Measurements from ENCODE around the gene HEMK1. TPM values are rescaled to one million over a fixed set of nuclear protein-coding genes. Genes with fewer than 3 reads are reported as not detected.

Gene HEMK1
- total RNA-seq, 4 donors from 2014 or later: 4.6 to 10.6 (median 6.3) TPM

DNA sequence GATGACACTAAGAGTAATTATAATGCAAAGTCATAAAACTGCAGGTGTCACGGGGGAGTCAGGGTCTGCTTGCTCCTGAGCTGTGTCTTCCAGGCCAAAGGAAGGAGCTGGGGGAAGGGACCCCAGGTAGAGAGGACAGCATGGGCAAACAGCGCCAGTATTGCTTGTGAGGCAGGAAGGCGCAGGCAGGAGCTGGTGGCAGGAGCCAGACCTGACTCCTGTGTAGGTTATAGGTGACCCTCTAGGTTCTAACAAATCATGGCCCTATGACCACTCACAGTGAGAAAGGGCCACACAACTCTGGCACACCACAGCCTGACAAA is 40.4 kb downstream of the HEMK1 start:
- DNase-seq (ENCODE audit: extremely low spot score): no peak
- Histone ChIP-seq H3K27ac (replicated peaks in 1 of 4) (peak overlapping the region in 2 of 4 donors; percentile 0 to 84), H3K36me3 (peaks cover 9 to 38% (median 29%) of the 10 kb centered on the region in 4 donors), H3K4me1 (peaks cover 55 to 88% (median 78%) of the 10 kb centered on the region in 4 donors), H3K9me3 (no peaks in the 10 kb centered on the region), H3K4me3 (peak overlapping the region in 3 of 4 donors; percentile 63 to 78 (median 76)), H3K27me3 (no peaks in the 10 kb centered on the region)
- TF ChIP-seq EP300 (IDR thresholded peaks at IDR 0.05): no peak
- TF ChIP-seq, protein P1, sequence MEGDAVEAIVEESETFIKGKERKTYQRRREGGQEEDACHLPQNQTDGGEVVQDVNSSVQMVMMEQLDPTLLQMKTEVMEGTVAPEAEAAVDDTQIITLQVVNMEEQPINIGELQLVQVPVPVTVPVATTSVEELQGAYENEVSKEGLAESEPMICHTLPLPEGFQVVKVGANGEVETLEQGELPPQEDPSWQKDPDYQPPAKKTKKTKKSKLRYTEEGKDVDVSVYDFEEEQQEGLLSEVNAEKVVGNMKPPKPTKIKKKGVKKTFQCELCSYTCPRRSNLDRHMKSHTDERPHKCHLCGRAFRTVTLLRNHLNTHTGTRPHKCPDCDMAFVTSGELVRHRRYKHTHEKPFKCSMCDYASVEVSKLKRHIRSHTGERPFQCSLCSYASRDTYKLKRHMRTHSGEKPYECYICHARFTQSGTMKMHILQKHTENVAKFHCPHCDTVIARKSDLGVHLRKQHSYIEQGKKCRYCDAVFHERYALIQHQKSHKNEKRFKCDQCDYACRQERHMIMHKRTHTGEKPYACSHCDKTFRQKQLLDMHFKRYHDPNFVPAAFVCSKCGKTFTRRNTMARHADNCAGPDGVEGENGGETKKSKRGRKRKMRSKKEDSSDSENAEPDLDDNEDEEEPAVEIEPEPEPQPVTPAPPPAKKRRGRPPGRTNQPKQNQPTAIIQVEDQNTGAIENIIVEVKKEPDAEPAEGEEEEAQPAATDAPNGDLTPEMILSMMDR (IDR thresholded peaks at IDR 0.05): no peak
- no peak for TF ChIP-seq POLR2AphosphoS5 (IDR thresholded peaks at IDR 0.05)
- TF ChIP-seq POLR2A (IDR thresholded peaks at IDR 0.05; ENCODE audit: low read depth): no peak
- intact Hi-C loops (cut with DNase I): no loop called here
- WGBS: 89% methylated on average over 3 of the region's 3 CpGs

DNA sequence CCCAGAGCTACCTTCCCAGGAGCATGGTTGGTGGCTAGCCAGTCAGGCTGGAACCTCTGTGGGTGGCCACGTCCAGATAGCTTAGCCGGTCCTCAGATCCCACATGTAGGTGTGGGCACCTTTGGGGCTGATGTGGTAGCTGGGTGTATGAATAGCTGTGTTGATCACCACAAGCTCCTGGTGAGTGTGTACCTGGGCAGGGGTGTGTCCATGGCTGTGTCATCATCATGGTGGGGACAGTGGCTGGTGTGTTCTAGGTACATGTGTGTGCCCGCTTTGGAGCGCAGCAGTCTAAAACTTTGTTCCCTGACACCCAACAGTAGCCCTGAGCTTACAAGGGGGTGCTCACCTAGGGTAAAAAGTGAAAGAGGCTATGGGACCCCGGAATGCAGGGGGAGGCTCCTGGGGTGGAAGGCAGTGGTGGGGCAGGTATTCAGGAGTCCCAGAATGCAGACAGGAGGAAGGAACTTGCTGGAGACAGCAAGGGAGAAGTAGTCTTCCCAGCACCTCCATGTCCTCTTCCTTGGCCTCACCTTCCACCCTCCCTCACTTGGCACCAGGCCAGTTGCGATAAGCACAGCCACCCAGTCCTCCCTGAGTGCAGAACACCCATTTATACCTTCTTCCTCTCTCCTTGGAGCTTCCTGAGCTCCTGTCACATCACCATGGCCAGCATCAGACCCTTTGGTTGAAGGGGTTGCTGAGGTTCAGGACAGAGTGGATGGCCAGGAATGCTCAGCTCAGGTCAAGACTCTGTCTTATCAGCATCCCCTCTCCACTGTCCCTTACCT is 41.1 kb downstream of the HEMK1 start:
- peak overlapping the region; percentile 63 to 78 (median 72) for H3K4me3 ChIP-seq
- no peaks in the 10 kb centered on the region for H3K27me3 ChIP-seq
- 67% methylated on average over 4 of the region's 6 CpGs for WGBS
- H3K4me1 ChIP-seq: peaks cover 49 to 81% (median 72%) of the 10 kb centered on the region in 4 donors
- TF ChIP-seq POLR2A (IDR thresholded peaks at IDR 0.05; ENCODE audit: low read depth) (no peak), EP300 (IDR thresholded peaks at IDR 0.05) (no peak), POLR2AphosphoS5 (IDR thresholded peaks at IDR 0.05) (no peak)
- TF ChIP-seq, protein P1 (IDR thresholded peaks at IDR 0.05): no peak
- DNase-seq (ENCODE audit: extremely low spot score): no peak
- peaks cover 9 to 32% (median 29%) of the 10 kb centered on the region in 4 donors for H3K36me3 ChIP-seq
- peak overlapping the region in 3 of 4 donors; percentile 78 to 91 (median 84) for H3K27ac ChIP-seq (replicated peaks in 1 of 4)
- H3K9me3 ChIP-seq: no peaks in the 10 kb centered on the region
- intact Hi-C loops (cut with DNase I): no loop called here

- WGBS: 27% methylated on average over 3 of the region's 10 CpGs
- peaks cover 42 to 81% (median 70%) of the 10 kb centered on the region in 4 donors for H3K4me1 ChIP-seq
Measured at GRCh38 chr3:50610992-50611463, 41.7 kb downstream of the HEMK1 start.

GRCh38 chr3:50611464-50612233 is 42.3 kb downstream of the HEMK1 start, which contains the start of gene CISH:
TSS of gene CISH (minus strand) at chr3:50611774. CDS start at chr3:50611650, 124 bp downstream.
- DNase-seq (ENCODE audit: extremely low spot score): peak; percentile 99
- TF ChIP-seq POLR2A (IDR thresholded peaks at IDR 0.05; ENCODE audit: low read depth) (peak; percentile 91), POLR2AphosphoS5 (IDR thresholded peaks at IDR 0.05) (peak; percentile 77 to 91), EP300 (IDR thresholded peaks at IDR 0.05) (peak; percentile 53)
- TF ChIP-seq, protein P1 (IDR thresholded peaks at IDR 0.05): peak in 2 of 3 experiments; percentile 7 to 39
- no peaks in the 10 kb centered on the region for H3K9me3 ChIP-seq
- peaks cover 43 to 81% (median 71%) of the 10 kb centered on the region in 4 donors for H3K4me1 ChIP-seq
- WGBS: under 1% methylated on average over 24 of the region's 75 CpGs
- H3K36me3 ChIP-seq: peaks cover 9 to 20% (median 19%) of the 10 kb centered on the region in 4 donors
- intact Hi-C loops (cut with DNase I): no loop called here
- peak within 1 kb of the TSS; percentile 78 to 91 (median 84) for H3K27ac ChIP-seq (replicated peaks in 1 of 4)
- H3K27me3 ChIP-seq: no peaks in the 10 kb centered on the region
- peak within 1 kb of the TSS; percentile 63 to 78 (median 72) for H3K4me3 ChIP-seq

More at GRCh38 chr3:50610992-50611463, 41.7 kb downstream of the HEMK1 start:
- no peak for DNase-seq (ENCODE audit: extremely low spot score)
- peaks cover 9 to 26% (median 25%) of the 10 kb centered on the region in 4 donors for H3K36me3 ChIP-seq
- no peaks in the 10 kb centered on the region for H3K9me3 ChIP-seq
- intact Hi-C loops (cut with DNase I): no loop called here
- peak overlapping the region; percentile 78 to 91 (median 84) for H3K27ac ChIP-seq (replicated peaks in 1 of 4)
- peak overlapping the region; percentile 63 to 78 (median 72) for H3K4me3 ChIP-seq
- H3K27me3 ChIP-seq: no peaks in the 10 kb centered on the region
- no peak for TF ChIP-seq POLR2A (IDR thresholded peaks at IDR 0.05; ENCODE audit: low read depth)

Data from esophagus muscularis mucosa (tissue), 4 donors.